Measurements from ENCODE around the gene PKDCC. TPM values are rescaled to one million over a fixed set of nuclear protein-coding genes. Genes with fewer than 3 reads are reported as not detected.

PKDCC gene
- 77.5 and 82.2 TPM in 2 replicates for total RNA-seq (2021)
- percentile 82 among the genes with signal in this experiment for Bru-seq, nascent RNA
- BruChase-seq, experiment 1, labeled RNA remaining after a 2-hour chase: percentile 70 among the genes with signal in this experiment
- BruChase-seq, experiment 2, labeled RNA remaining after a 6-hour chase: percentile 57 among the genes with signal in this experiment
- long read RNA-seq, transcript PKDCC-201 (7 exons, 2,502 nt): major isoform, 8 of 19 reads
- long read RNA-seq, partial matches to known transcripts: 1 of 19 reads
- long read RNA-seq, other reads (novel, unspliced or antisense): 10 of 19 reads

GRCh38 chr2:42047488-42048298 lies at the start of gene PKDCC:
Gene PKDCC (plus strand): TSS chr2:42048021. CDS start chr2:42048200, 179 bp downstream.
- peaks cover 34% of the 10 kb centered on the region for H3K4me1 ChIP-seq (ENCODE audit: insufficient read depth, low read length, poor library complexity, severe bottlenecking)

GRCh38 chr2:41998186-41999127 lies 49.4 kb upstream of the PKDCC start:
- DNase-seq (ENCODE audit: low spot score): no peak
- no peaks in the 10 kb centered on the region for H3K36me3 ChIP-seq (ENCODE audit: insufficient read depth, low read length, poor library complexity, severe bottlenecking)
- POLR2A ChIA-PET (ENCODE audit: low non-redundant PET): interaction anchor here (0.7 kb wide), 2 partner anchors 52 to 229 kb away, joined by 4 to 6 read pairs; no protein-coding TSS in a partner anchor
- intact Hi-C loops (cut with micrococcal nuclease; ENCODE audit: unreplicated experiment): no loop called here
- no peaks in the 10 kb centered on the region for H3K9me3 ChIP-seq (ENCODE audit: low read depth, low read length, poor library complexity, severe bottlenecking)
- no peak overlapping the region for H3K4me3 ChIP-seq (ENCODE audit: low read depth, low read length, poor library complexity, severe bottlenecking)
- peaks cover 37% of the 10 kb centered on the region for H3K4me1 ChIP-seq (ENCODE audit: insufficient read depth, low read length, poor library complexity, severe bottlenecking)
- no TSS peak for BruUV-seq (replicated peaks)
- no peak overlapping the region for H3K27ac ChIP-seq (ENCODE audit: low read depth, low read length, poor library complexity, severe bottlenecking)
- CTCF ChIA-PET: no interaction called here
- TF ChIP-seq EZH2 (IDR thresholded peaks at IDR 0.05; ENCODE audit: borderline replicate concordance, low read depth, low read length, poor library complexity, severe bottlenecking): no peak
- no peak for TF ChIP-seq CTCF (conservative IDR thresholded peaks at IDR 0.05; ENCODE audit: low read depth, low read length)
- H3K27me3 ChIP-seq (replicated peaks; ENCODE audit: insufficient read depth, low read depth, low read length, poor library complexity): no peaks in the 10 kb centered on the region

More at GRCh38 chr2:42047488-42048298, at the start of gene PKDCC:
- Histone ChIP-seq H3K27me3 (replicated peaks; ENCODE audit: insufficient read depth, low read depth, low read length, poor library complexity) (no peaks in the 10 kb centered on the region), H3K27ac (ENCODE audit: low read depth, low read length, poor library complexity, severe bottlenecking) (peak within 1 kb of the TSS; percentile 95), H3K36me3 (ENCODE audit: insufficient read depth, low read length, poor library complexity, severe bottlenecking) (peaks cover 1% of the 10 kb centered on the region), H3K4me3 (ENCODE audit: low read depth, low read length, poor library complexity, severe bottlenecking) (peak within 1 kb of the TSS; percentile 84), H3K9me3 (ENCODE audit: low read depth, low read length, poor library complexity, severe bottlenecking) (no peaks in the 10 kb centered on the region)
- intact Hi-C loops (cut with micrococcal nuclease; ENCODE audit: unreplicated experiment): loop anchor here (2.0 to 5.0 kb wide), 2 partner anchors 59 to 105 kb away; no protein-coding TSS in a partner anchor
- TF ChIP-seq CTCF (conservative IDR thresholded peaks at IDR 0.05; ENCODE audit: low read depth, low read length): no peak
- no peak for TF ChIP-seq EZH2 (IDR thresholded peaks at IDR 0.05; ENCODE audit: borderline replicate concordance, low read depth, low read length, poor library complexity, severe bottlenecking)
- CTCF ChIA-PET: interaction anchor here (0.7 to 1.2 kb wide), 2 partner anchors 178 to 181 kb away, joined by 3 to 5 read pairs; no protein-coding TSS in a partner anchor
- BruUV-seq (replicated peaks): no TSS peak
- POLR2A ChIA-PET (ENCODE audit: low non-redundant PET): interaction anchor here (0.7 kb wide), 2 partner anchors 66 to 342 kb away, joined by 3 read pairs; no protein-coding TSS in a partner anchor
- DNase-seq (ENCODE audit: low spot score): peak; percentile 85

- Histone ChIP-seq H3K4me1 (ENCODE audit: insufficient read depth, low read length, poor library complexity, severe bottlenecking) (peaks cover 30% of the 10 kb centered on the region), H3K27me3 (replicated peaks; ENCODE audit: insufficient read depth, low read depth, low read length, poor library complexity) (no peaks in the 10 kb centered on the region), H3K4me3 (ENCODE audit: low read depth, low read length, poor library complexity, severe bottlenecking) (no peak overlapping the region), H3K27ac (ENCODE audit: low read depth, low read length, poor library complexity, severe bottlenecking) (no peak overlapping the region), H3K36me3 (ENCODE audit: insufficient read depth, low read length, poor library complexity, severe bottlenecking) (no peaks in the 10 kb centered on the region), H3K9me3 (ENCODE audit: low read depth, low read length, poor library complexity, severe bottlenecking) (peaks cover 4% of the 10 kb centered on the region)
- BruUV-seq (replicated peaks): no TSS peak
- no peak for DNase-seq (ENCODE audit: low spot score)
- TF ChIP-seq EZH2 (IDR thresholded peaks at IDR 0.05; ENCODE audit: borderline replicate concordance, low read depth, low read length, poor library complexity, severe bottlenecking) (no peak), CTCF (conservative IDR thresholded peaks at IDR 0.05; ENCODE audit: low read depth, low read length) (no peak)
- ChIA-PET POLR2A (ENCODE audit: low non-redundant PET) (interaction anchor here (0.7 kb wide), 2 partner anchors 51 to 230 kb away, joined by 4 to 6 read pairs; no protein-coding TSS in a partner anchor), CTCF (no interaction called here)
- intact Hi-C loops (cut with micrococcal nuclease; ENCODE audit: unreplicated experiment): no loop called here
These were observed 48.7 kb upstream of the PKDCC start for GRCh38 chr2:41999128-41999480.
